ENCODE measurements around the gene ZSCAN22. TPM values are rescaled to one million over a fixed set of nuclear protein-coding genes. Genes with fewer than 3 reads are reported as not detected.
A peak's percentile ranks its signal among the peaks of the same experiment; 100 is the strongest.

The ZSCAN22 gene
- total and polyA plus RNA-seq, 2 of the 13 experiments (the other 11 are each of a cell fraction or from before 2014, with no cell fraction given), result 2.5 to 3.5 TPM

DNA sequence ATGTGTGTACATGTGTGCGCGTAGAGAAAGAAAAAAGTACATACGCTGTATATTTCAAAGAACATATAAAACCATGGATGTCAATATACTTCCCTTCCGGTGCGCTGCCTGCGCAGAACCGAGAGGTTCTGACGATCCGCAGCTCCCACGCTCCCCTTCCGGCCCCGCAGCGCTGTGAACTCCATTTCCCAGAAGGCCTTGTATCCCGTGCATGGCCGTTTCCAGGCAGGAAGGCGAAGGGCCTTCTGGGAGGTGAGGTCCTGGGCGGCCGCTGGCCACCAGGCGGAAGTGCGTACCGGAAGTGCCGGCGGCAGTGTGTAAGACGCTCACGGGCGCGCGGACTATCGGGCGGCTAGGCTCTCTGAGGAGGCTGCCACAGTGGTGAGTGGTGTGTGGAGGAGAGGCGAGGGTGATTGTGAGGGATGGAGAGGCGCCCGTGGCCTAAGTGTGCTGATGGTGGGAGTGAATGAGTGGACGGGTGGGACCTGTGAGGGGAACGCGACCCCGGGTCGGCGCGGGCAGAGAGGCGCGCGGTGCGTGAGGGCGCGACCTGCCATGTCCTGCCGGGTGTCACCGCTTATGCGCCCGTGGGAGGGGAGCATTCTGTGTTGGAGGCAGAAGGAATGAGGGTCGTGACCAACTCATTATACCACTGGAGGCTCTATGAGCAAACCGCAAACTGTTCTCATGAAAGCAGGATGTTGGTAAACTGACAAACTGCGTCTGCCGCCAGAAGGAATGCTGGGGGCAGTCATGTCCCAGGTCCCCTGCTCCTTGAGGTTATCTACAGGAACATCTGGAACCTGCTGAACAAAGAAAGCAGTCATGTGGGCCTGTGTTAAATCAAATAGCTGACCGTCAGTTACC, 21.5 kb upstream of the ZSCAN22 start, which contains the start of gene ERVK3-1 (continued):
- TF ChIP-seq ZNF784 (CRISPR knock-in tag; IDR thresholded peaks at IDR 0.05; ENCODE audit: borderline replicate concordance) (peak; percentile 80; the same call in 1 of the 2 replicates), ZNF766 (CRISPR knock-in tag; IDR thresholded peaks at IDR 0.05; ENCODE audit: borderline replicate concordance) (no peak), MED1 (CRISPR knock-in tag; IDR thresholded peaks at IDR 0.05) (peak; percentile 52), IKZF4 (CRISPR knock-in tag; IDR thresholded peaks at IDR 0.05; ENCODE audit: borderline replicate concordance, low read depth, not compliant biosample characterization) (peak; percentile 34), CREM (IDR thresholded peaks at IDR 0.05) (peak; percentile 98), CREM (CRISPR knock-in tag; IDR thresholded peaks at IDR 0.05) (0 out of 2 replicates have a peak, but pooled peaks have one; percentile 15), MTERF4 (CRISPR knock-in tag; IDR thresholded peaks at IDR 0.05) (peak; percentile 62; the same call in 1 of the 2 replicates), ETV5 (CRISPR knock-in tag; IDR thresholded peaks at IDR 0.05; ENCODE audit: borderline replicate concordance) (peak; percentile 96), ZNF557 (CRISPR knock-in tag; IDR thresholded peaks at IDR 0.05) (no peak), TEAD3 (CRISPR knock-in tag; optimal IDR thresholded peaks at IDR 0.05; ENCODE audit: borderline replicate concordance) (peak; percentile 77), ZNF556 (CRISPR knock-in tag; IDR thresholded peaks at IDR 0.05; ENCODE audit: borderline replicate concordance) (peak; percentile 85; the same call in 1 of the 2 replicates), KDM3A (CRISPR knock-in tag; IDR thresholded peaks at IDR 0.05; ENCODE audit: low read depth) (peak; percentile 75; the same call in 1 of the 2 replicates), JUNB (CRISPR knock-in tag; IDR thresholded peaks at IDR 0.05; ENCODE audit: borderline replicate concordance) (0 out of 2 replicates have a peak, but pooled peaks have one; percentile 45), ZNF776 (CRISPR knock-in tag; IDR thresholded peaks at IDR 0.05) (no peak), ZNF121 (CRISPR knock-in tag; IDR thresholded peaks at IDR 0.05) (peak; percentile 55; the same call in 1 of the 2 replicates), ELF1 (CRISPR knock-in tag; IDR thresholded peaks at IDR 0.05) (peak; percentile 100)
- TF ChIP-seq, protein P1, sequence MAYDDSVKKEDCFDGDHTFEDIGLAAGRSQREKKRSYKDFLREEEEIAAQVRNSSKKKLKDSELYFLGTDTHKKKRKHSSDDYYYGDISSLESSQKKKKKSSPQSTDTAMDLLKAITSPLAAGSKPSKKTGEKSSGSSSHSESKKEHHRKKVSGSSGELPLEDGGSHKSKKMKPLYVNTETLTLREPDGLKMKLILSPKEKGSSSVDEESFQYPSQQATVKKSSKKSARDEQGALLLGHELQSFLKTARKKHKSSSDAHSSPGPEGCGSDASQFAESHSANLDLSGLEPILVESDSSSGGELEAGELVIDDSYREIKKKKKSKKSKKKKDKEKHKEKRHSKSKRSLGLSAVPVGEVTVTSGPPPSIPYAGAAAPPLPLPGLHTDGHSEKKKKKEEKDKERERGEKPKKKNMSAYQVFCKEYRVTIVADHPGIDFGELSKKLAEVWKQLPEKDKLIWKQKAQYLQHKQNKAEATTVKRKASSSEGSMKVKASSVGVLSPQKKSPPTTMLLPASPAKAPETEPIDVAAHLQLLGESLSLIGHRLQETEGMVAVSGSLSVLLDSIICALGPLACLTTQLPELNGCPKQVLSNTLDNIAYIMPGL (CRISPR knock-in tag; IDR thresholded peaks at IDR 0.05; ENCODE audit: borderline replicate concordance in 1 of 2, low read depth in 1 of 2), result peak; percentile 48 to 55; a peak in 3 of 4 replicates
- TF ChIP-seq, protein P2, sequence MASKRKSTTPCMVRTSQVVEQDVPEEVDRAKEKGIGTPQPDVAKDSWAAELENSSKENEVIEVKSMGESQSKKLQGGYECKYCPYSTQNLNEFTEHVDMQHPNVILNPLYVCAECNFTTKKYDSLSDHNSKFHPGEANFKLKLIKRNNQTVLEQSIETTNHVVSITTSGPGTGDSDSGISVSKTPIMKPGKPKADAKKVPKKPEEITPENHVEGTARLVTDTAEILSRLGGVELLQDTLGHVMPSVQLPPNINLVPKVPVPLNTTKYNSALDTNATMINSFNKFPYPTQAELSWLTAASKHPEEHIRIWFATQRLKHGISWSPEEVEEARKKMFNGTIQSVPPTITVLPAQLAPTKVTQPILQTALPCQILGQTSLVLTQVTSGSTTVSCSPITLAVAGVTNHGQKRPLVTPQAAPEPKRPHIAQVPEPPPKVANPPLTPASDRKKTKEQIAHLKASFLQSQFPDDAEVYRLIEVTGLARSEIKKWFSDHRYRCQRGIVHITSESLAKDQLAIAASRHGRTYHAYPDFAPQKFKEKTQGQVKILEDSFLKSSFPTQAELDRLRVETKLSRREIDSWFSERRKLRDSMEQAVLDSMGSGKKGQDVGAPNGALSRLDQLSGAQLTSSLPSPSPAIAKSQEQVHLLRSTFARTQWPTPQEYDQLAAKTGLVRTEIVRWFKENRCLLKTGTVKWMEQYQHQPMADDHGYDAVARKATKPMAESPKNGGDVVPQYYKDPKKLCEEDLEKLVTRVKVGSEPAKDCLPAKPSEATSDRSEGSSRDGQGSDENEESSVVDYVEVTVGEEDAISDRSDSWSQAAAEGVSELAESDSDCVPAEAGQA (IDR thresholded peaks at IDR 0.05; ENCODE audit: low read depth), result peak; percentile 92
- TF ChIP-seq, protein P2 (CRISPR knock-in tag; IDR thresholded peaks at IDR 0.05; ENCODE audit: borderline replicate concordance), result no peak
